GM23338 (cell line): ENCODE measurements around the gene CPSF6. TPM values are rescaled to one million over a fixed set of nuclear protein-coding genes. Genes with fewer than 3 reads are reported as not detected.

Source experiments
- ATAC-seq: fragments of 200-7000 bp; cut with Tn5 transposase; 3 replicates; pipeline ENCODE4 v1.9.1; 2020
- DNase-seq: peaks from one replicate; pipeline ENCODE4 v3.0.0-alpha.2; 2015; ENCODE audit warnings: low spot score
- H2AFZ ChIP-seq: fragments of 200-600 bp; sonication (generic); 2 replicates; pipeline ENCODE4 v1.8.0; 2016; ENCODE audit warnings: antibody characterized with exemption, mild to moderate bottlenecking, moderate library complexity
- H3F3A ChIP-seq: fragments of 200-600 bp; sonication (generic); replicated peaks from 2 replicates; pipeline ENCODE4 v1.8.0; 2017; ENCODE audit warnings: antibody characterized with exemption, mixed run types, low read depth
- H3K27ac ChIP-seq: fragments of 200-600 bp; sonication (generic); 2 replicates; pipeline ENCODE4 v1.6.1; 2016; ENCODE audit warnings: low read depth
- H3K27me3 ChIP-seq: fragments of 200-600 bp; sonication (generic); 2 replicates; pipeline ENCODE4 v1.8.0; 2016; ENCODE audit warnings: mild to moderate bottlenecking, mixed run types, moderate library complexity; ENCODE audit not compliant: insufficient read depth
- H3K36me3 ChIP-seq: fragments of 200-600 bp; sonication (generic); 2 replicates; pipeline ENCODE4 v1.8.0; 2016; ENCODE audit warnings: mild to moderate bottlenecking; ENCODE audit not compliant: insufficient read depth
- H3K4me1 ChIP-seq: fragments of 200-600 bp; sonication (generic); 2 replicates; pipeline ENCODE4 v1.8.0; 2016; ENCODE audit warnings: mild to moderate bottlenecking, moderate library complexity; ENCODE audit not compliant: insufficient read depth
- H3K4me2 ChIP-seq: fragments of 200-600 bp; sonication (generic); 2 replicates; pipeline ENCODE4 v1.7.1; 2017; ENCODE audit warnings: mixed run types
- H3K4me3 ChIP-seq: fragments of 200-600 bp; sonication (generic); 2 replicates; pipeline ENCODE4 v1.6.1; 2016; ENCODE audit warnings: mixed run types
- H3K79me2 ChIP-seq: fragments of 200-600 bp; sonication (generic); replicated peaks from 2 replicates; pipeline ENCODE4 v1.8.0; 2017; ENCODE audit warnings: mild to moderate bottlenecking; ENCODE audit not compliant: insufficient read depth
- H3K9me2 ChIP-seq: fragments of 200-600 bp; sonication (generic); 2 replicates; pipeline ENCODE4 v1.8.0; 2017; ENCODE audit not compliant: insufficient read depth
- H4K20me1 ChIP-seq: fragments of 200-600 bp; sonication (generic); replicated peaks from 2 replicates; pipeline ENCODE4 v1.8.0; 2017; ENCODE audit warnings: mild to moderate bottlenecking; ENCODE audit not compliant: insufficient read depth
- H3K27ac Mint-ChIP-seq: 2 replicates; pipeline ENCODE4 v1.8.0; 2020; ENCODE audit warnings: inconsistent platforms, mild to moderate bottlenecking, moderate library complexity, mixed read lengths
- H3K27me3 Mint-ChIP-seq: 3 replicates; pipeline ENCODE4 v1.8.0; 2022; ENCODE audit warnings: low read depth, mild to moderate bottlenecking, moderate library complexity, mixed read lengths, inconsistent platforms; ENCODE audit not compliant: insufficient read depth, poor library complexity
- H3K36me3 Mint-ChIP-seq: 3 replicates; pipeline ENCODE4 v1.8.0; 2021; ENCODE audit warnings: low read depth, mild to moderate bottlenecking, inconsistent platforms, moderate library complexity, mixed read lengths
- H3K4me1 Mint-ChIP-seq: 3 replicates; pipeline ENCODE4 v1.8.0; 2020; ENCODE audit warnings: mild to moderate bottlenecking, inconsistent platforms, mixed read lengths
- H3K4me3 Mint-ChIP-seq: 3 replicates; pipeline ENCODE4 v1.8.0; 2021; ENCODE audit warnings: moderate library complexity, mild to moderate bottlenecking, inconsistent platforms, mixed read lengths
- H3K9me3 Mint-ChIP-seq: 3 replicates; pipeline ENCODE4 v1.8.0; 2020; ENCODE audit warnings: moderate library complexity, mild to moderate bottlenecking, inconsistent platforms, mixed read lengths
- CREB1 ChIP-seq: fragments of 250-450 bp; sonication (Bioruptor Pico); IDR thresholded peaks from 2 replicates; pipeline ENCODE4 v1.5.0; 2020; ENCODE audit warnings: low read depth, mild to moderate bottlenecking, moderate library complexity
- EZH2 ChIP-seq: fragments of 200-600 bp; sonication (generic); IDR thresholded peaks from one replicate; pipeline ENCODE4 v1.8.0; 2017; ENCODE audit warnings: antibody characterized with exemption, mild to moderate bottlenecking, low read depth; ENCODE audit not compliant: unreplicated experiment
- JUNB ChIP-seq: IDR thresholded peaks from one replicate; pipeline ENCODE4 v1.6.1; 2016; ENCODE audit warnings: antibody characterized with exemption; ENCODE audit not compliant: unreplicated experiment
- NANOG ChIP-seq: IDR thresholded peaks from 2 replicates; pipeline ENCODE4 v1.6.1; 2016; ENCODE audit warnings: antibody characterized with exemption, borderline replicate concordance
- POLR2AphosphoS5 ChIP-seq: IDR thresholded peaks from 2 replicates; pipeline ENCODE4 v1.6.1; 2016; ENCODE audit warnings: antibody characterized with exemption, low read depth
- STAT1 ChIP-seq: IDR thresholded peaks from one replicate; pipeline ENCODE4 v1.6.1; 2016; ENCODE audit warnings: antibody characterized with exemption; ENCODE audit not compliant: unreplicated experiment
- ZNF114 ChIP-seq: fragments of 250-450 bp; sonication (Bioruptor Pico); IDR thresholded peaks from 2 replicates; pipeline ENCODE4 v1.5.0; 2020; ENCODE audit warnings: mild to moderate bottlenecking, moderate library complexity
- ZNF331 ChIP-seq: fragments of 250-450 bp; sonication (Bioruptor Pico); IDR thresholded peaks from 2 replicates; pipeline ENCODE4 v1.5.0; 2020; ENCODE audit warnings: low read depth, mild to moderate bottlenecking, moderate library complexity
- polyA plus RNA-seq: library from polyadenylated mRNA; unstranded; fragments of >200 nt; fragmentation: Nextera tagmentation; extraction: Ambion mirVana; gene quantifications from 2 replicates; pipeline ENCODE4 v1.2.1, GENCODE V29; 2016
- total RNA-seq: library from RNA; depleted of rRNA; stranded (reverse); fragments of >200 nt; shearing (Covaris generic); gene quantifications from 2 replicates; pipeline ENCODE4 v1.2.3, GENCODE V29; 2014
- TF ChIP-seq, protein P1 (sequence below), 2 experiments: fragments of 200-600 bp in 1 of 2; sonication (generic) in 1 of 2; conservative IDR thresholded peaks; 2 replicates each; pipeline versions ENCODE4 v1.5.1 to v1.6.1; 2016 to 2017; ENCODE audit warnings: antibody characterized with exemption in 2 of 2, low read depth in 2 of 2, mild to moderate bottlenecking in 2 of 2, moderate library complexity in 1 of 2
- TF ChIP-seq, protein P2 (sequence below): fragments of 250-450 bp; sonication (Bioruptor Pico); IDR thresholded peaks from 2 replicates; pipeline ENCODE4 v1.5.0; 2020; ENCODE audit warnings: mild to moderate bottlenecking, moderate library complexity

Gene CPSF6
- total and polyA plus RNA-seq, 2 experiments from 2014 or later: 80.7 to 136 TPM

DNA sequence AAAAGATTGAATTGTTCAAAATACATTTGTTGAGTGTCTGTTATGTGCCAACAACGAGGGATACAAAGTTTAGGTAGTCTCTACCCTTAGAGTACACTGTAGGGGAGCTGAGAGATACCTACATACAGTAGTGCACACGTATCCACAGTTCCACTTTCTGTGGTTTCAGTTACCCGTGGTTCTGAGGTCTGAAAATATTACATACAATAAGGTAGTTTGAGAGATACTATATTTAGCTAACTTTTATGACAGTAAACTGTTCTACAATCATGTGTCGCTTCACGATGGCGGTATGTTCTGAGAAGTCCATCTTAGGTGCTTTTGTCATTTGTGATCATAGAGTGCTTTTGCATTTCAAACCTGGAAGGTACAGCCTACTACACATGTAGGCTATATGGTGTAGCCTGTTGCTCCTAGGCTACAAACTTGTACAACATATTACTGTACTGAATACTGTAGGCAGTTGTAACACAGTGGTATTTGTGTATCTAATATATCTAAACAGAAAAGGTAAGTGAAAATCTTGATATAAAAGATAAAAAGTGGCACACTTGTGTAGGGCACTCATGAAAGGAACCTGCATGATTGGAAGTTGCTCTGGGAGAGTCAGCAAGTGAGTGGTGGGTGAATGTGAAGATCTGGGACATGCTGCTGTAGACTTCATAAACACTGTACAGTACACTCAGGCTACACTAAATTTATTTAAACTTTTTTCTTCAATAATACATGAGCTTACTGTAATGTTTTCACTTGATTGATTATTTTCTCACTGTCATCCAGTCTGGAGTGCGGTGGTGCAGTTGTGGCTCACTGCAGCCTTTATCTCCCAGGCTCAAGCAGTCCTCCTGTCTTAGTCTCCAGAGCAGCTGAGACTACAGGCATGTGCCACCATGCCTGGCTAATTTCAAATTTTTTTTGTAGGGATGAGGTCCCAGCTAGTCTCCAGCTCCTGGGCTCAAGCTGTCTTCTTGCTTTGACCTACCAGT is 4.0 kb downstream of the CPSF6 start:
- H4K20me1 ChIP-seq: peaks cover 77% of the 10 kb centered on the region
- no peak overlapping the region for H2AFZ ChIP-seq
- Mint-ChIP-seq H3K27ac (0 out of 2 replicates have a peak overlapping the region, but pooled peaks have one; percentile 6), H3K9me3 (no peaks in the 10 kb centered on the region; the same call in 2 of the 3 replicates), H3K4me1 (peaks cover 46% of the 10 kb centered on the region), H3K36me3 (peaks cover 46% of the 10 kb centered on the region), H3K27me3 (peaks cover 3% of the 10 kb centered on the region), H3K4me3 (peak overlapping the region; percentile 93; the same call in 2 of the 3 replicates)
- H3K27me3 ChIP-seq: no peaks in the 10 kb centered on the region
- ATAC-seq (no peak), DNase-seq (no peak)
- peak overlapping the region; percentile 91; the same call in 1 of the 2 replicates for H3K4me2 ChIP-seq
- peaks cover 37% of the 10 kb centered on the region for H3K4me1 ChIP-seq
- H3K9me2 ChIP-seq: no peaks in the 10 kb centered on the region
- no peak overlapping the region for H3K27ac ChIP-seq
- H3K79me2 ChIP-seq: peaks cover 86% of the 10 kb centered on the region
- TF ChIP-seq ZNF331 (CRISPR knock-in tag) (no peak), CREB1 (CRISPR knock-in tag) (no peak)
- no peaks in the 10 kb centered on the region for H3K36me3 ChIP-seq
- peak overlapping the region; percentile 97 for H3K4me3 ChIP-seq
- H3F3A ChIP-seq: peaks cover 3% of the 10 kb centered on the region; the same call in 1 of the 2 replicates

DNA sequence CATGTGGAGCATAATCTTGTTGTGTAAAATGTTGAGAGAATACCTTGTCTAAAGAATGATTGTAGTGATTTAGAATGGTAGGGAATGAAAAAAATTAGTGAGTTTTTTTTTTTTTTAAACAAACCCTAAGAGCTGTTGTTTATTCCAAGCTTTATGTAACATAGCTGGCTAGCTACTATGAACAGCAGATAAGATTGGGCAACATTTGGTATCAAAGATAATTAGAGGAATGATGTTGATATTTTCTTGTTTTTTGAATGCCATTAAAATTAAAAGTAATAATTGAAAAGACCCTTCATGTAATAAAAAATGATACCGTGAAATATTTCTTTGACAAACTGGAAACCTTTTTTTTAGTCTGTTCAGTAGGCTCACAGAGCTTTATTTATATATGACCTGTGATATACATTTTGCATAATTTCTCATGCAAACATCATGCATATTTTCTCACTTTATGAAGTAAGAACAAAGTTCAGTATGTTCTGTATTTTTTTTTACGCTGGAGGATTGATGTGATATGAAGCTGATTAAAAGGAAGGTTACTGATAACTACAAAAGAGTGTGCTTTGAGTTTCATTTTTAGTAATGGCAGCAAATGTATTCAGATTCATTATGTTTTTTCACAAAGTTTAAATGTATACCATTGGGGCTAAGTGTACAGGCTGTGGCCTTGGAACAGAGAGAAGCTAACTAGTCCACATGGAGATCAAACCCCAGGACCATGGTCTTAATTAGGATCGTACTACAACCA is 8.1 kb downstream of the CPSF6 start:
- Mint-ChIP-seq H3K4me1 (peaks cover 46% of the 10 kb centered on the region), H3K27me3 (peaks cover 4% of the 10 kb centered on the region), H3K36me3 (peaks cover 42% of the 10 kb centered on the region), H3K27ac (no peak overlapping the region), H3K9me3 (no peaks in the 10 kb centered on the region; the same call in 2 of the 3 replicates), H3K4me3 (no peak overlapping the region)
- Histone ChIP-seq H3K27ac (no peak overlapping the region), H3K4me2 (no peak overlapping the region; the same call in 1 of the 2 replicates), H2AFZ (no peak overlapping the region), H3K4me1 (peaks cover 39% of the 10 kb centered on the region), H3K27me3 (no peaks in the 10 kb centered on the region), H3K9me2 (no peaks in the 10 kb centered on the region), H4K20me1 (peaks cover 82% of the 10 kb centered on the region), H3K79me2 (peaks cover 100% of the 10 kb centered on the region), H3F3A (no peaks in the 10 kb centered on the region), H3K36me3 (no peaks in the 10 kb centered on the region), H3K4me3 (no peak overlapping the region)
- DNase-seq (no peak), ATAC-seq (no peak)
- TF ChIP-seq CREB1 (CRISPR knock-in tag): no peak
- no peak for TF ChIP-seq STAT1
- no peak for TF ChIP-seq JUNB
- TF ChIP-seq EZH2: no peak
- TF ChIP-seq NANOG: no peak
- TF ChIP-seq, protein P1, sequence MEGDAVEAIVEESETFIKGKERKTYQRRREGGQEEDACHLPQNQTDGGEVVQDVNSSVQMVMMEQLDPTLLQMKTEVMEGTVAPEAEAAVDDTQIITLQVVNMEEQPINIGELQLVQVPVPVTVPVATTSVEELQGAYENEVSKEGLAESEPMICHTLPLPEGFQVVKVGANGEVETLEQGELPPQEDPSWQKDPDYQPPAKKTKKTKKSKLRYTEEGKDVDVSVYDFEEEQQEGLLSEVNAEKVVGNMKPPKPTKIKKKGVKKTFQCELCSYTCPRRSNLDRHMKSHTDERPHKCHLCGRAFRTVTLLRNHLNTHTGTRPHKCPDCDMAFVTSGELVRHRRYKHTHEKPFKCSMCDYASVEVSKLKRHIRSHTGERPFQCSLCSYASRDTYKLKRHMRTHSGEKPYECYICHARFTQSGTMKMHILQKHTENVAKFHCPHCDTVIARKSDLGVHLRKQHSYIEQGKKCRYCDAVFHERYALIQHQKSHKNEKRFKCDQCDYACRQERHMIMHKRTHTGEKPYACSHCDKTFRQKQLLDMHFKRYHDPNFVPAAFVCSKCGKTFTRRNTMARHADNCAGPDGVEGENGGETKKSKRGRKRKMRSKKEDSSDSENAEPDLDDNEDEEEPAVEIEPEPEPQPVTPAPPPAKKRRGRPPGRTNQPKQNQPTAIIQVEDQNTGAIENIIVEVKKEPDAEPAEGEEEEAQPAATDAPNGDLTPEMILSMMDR (conservative IDR thresholded peaks at IDR 0.05; ENCODE audit: low read depth in 2 of 2): no peak
- no peak for TF ChIP-seq POLR2AphosphoS5
- TF ChIP-seq ZNF114 (CRISPR knock-in tag): no peak
- TF ChIP-seq, protein P2, sequence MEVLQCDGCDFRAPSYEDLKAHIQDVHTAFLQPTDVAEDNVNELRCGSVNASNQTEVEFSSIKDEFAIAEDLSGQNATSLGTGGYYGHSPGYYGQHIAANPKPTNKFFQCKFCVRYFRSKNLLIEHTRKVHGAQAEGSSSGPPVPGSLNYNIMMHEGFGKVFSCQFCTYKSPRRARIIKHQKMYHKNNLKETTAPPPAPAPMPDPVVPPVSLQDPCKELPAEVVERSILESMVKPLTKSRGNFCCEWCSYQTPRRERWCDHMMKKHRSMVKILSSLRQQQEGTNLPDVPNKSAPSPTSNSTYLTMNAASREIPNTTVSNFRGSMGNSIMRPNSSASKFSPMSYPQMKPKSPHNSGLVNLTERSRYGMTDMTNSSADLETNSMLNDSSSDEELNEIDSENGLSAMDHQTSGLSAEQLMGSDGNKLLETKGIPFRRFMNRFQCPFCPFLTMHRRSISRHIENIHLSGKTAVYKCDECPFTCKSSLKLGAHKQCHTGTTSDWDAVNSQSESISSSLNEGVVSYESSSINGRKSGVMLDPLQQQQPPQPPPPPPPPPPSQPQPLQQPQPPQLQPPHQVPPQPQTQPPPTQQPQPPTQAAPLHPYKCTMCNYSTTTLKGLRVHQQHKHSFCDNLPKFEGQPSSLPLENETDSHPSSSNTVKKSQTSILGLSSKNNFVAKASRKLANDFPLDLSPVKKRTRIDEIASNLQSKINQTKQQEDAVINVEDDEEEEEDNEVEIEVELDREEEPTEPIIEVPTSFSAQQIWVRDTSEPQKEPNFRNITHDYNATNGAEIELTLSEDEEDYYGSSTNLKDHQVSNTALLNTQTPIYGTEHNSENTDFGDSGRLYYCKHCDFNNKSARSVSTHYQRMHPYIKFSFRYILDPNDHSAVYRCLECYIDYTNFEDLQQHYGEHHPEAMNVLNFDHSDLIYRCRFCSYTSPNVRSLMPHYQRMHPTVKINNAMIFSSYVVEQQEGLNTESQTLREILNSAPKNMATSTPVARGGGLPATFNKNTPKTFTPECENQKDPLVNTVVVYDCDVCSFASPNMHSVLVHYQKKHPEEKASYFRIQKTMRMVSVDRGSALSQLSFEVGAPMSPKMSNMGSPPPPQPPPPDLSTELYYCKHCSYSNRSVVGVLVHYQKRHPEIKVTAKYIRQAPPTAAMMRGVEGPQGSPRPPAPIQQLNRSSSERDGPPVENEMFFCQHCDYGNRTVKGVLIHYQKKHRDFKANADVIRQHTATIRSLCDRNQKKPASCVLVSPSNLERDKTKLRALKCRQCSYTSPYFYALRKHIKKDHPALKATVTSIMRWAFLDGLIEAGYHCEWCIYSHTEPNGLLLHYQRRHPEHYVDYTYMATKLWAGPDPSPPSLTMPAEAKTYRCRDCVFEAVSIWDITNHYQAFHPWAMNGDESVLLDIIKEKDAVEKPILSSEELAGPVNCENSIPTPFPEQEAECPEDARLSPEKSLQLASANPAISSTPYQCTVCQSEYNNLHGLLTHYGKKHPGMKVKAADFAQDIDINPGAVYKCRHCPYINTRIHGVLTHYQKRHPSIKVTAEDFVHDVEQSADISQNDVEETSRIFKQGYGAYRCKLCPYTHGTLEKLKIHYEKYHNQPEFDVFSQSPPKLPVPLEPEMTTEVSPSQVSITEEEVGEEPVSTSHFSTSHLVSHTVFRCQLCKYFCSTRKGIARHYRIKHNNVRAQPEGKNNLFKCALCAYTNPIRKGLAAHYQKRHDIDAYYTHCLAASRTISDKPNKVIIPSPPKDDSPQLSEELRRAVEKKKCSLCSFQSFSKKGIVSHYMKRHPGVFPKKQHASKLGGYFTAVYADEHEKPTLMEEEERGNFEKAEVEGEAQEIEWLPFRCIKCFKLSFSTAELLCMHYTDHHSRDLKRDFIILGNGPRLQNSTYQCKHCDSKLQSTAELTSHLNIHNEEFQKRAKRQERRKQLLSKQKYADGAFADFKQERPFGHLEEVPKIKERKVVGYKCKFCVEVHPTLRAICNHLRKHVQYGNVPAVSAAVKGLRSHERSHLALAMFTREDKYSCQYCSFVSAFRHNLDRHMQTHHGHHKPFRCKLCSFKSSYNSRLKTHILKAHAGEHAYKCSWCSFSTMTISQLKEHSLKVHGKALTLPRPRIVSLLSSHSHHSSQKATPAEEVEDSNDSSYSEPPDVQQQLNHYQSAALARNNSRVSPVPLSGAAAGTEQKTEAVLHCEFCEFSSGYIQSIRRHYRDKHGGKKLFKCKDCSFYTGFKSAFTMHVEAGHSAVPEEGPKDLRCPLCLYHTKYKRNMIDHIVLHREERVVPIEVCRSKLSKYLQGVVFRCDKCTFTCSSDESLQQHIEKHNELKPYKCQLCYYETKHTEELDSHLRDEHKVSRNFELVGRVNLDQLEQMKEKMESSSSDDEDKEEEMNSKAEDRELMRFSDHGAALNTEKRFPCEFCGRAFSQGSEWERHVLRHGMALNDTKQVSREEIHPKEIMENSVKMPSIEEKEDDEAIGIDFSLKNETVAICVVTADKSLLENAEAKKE (CRISPR knock-in tag): no peak
